Endometrial microvascular endothelial cells (primary cell): ENCODE results near the gene RSPO3. TPM values are rescaled to one million over a fixed set of nuclear protein-coding genes. Genes with fewer than 3 reads are reported as not detected.

Source experiments
- in situ Hi-C: cut with HindIII; loops from 2 replicates; pipeline ENCODE4 v1.10.0; 2017; ENCODE audit warnings: low sequenced_read_pairs, low pct_unique_long_range_greater_than_20kb; ENCODE audit errors: inconsistent ontology term
- total RNA-seq: library from RNA; depleted of rRNA; stranded (reverse); fragments of >200 nt; gene quantifications from one replicate; pipeline ENCODE4 v1.2.3, GENCODE V29; 2015; ENCODE audit errors: inconsistent ontology term

RSPO3 gene
- total RNA-seq, 1 donor from 2014 or later = 0.37 TPM

GRCh38 chr6:127107916-127108315, 10.6 kb upstream of the RSPO3 start:
- in situ Hi-C loops = no loop called here

- in situ Hi-C loops = no loop called here
These were observed 7.8 kb upstream of the RSPO3 start for GRCh38 chr6:127110712-127111111.

- in situ Hi-C loops = no loop called here
These were observed 6.9 kb upstream of the RSPO3 start for GRCh38 chr6:127111526-127111925.

DNA sequence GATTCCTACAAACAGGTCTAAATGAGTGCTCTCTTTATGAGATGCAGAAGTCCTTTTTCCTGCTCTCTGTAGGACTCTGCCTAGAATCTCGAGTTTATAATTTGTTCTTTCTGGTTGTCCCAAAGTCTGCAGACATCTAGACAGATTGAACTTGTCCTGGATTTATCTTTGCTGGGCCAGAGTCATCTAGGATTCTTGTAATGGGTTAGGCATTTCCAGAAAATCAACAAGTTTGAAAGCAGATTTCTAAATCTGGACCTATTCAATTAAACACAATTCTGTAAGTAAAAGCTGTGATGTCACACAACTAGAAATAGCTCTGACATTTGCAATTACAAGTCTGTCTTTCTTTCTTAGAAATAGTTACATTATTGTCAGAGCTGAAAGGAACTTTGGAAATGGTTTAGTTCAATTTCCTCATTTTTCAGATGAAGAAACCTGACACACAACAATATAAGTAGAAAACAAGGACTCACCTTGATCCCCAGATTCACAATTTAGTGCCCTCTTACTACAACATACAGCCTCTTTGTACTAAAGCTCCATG, 4.2 kb upstream of the RSPO3 start:
- in situ Hi-C loops = no loop called here

DNA sequence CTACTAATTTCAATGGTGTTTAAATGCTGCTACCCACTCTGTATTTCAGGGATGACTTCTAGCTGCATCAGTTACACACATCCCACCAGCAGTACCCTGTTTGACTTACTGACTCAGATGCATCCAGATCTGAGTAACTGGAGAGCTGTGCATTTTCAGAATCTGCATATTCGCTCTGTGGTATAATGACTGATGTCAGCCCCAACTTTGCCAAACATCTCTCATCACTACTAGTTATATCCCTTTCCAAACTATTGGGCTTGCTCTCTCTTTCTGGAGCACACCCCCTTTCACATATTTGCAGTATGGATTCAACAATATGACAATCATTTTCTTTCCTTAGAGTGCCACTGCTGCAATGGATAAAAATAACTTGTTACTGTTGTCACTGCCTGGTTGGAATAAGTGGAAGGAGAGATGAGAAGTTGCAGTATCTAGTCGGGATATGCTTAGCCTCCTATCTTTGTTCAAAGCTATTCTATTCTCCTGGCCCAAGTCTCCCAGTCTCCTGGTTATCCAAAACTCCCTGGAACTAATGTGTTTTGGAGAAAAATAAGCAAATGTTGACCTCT, 3.3 kb upstream of the RSPO3 start:
- in situ Hi-C loops = no loop called here

DNA sequence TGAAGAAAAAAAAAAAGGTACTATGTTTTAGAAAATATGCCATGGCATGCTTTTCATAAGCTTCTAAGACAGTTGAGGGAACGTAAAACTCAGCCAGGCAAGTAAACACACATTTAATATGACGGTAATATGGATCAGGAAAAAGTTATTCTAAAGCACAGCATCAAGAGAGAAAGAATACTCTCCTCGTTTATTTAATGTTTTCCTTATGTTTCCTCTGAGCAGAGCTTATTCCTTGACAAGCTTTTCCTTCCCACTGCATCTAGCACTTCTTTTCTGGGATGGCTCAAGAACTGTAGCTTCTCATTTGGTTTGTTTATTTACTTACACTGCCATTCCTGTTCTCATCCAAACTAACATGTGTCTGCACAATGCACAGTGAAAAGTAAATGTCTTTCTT, 2.7 kb upstream of the RSPO3 start:
- in situ Hi-C loops = no loop called here

DNA sequence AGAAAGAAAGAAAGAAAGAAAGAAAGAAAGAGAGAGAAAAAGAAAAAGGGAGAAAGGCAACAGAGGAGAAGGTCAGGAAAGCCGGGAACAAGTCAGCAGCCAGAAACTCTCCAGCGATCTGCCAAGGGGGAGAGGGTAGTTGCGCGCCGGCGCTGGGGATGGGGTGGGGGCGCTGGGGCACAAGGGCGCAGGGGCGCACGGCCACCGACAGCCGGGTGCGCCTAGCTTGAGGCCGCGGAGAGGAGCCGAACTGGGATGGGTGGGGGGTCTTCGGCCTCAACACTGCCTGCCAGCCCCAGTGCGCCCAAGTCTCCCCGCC, 533 bp upstream of the RSPO3 start:
- in situ Hi-C loops = no loop called here

- in situ Hi-C loops = no loop called here
These were observed 891 bp downstream of the RSPO3 start for GRCh38 chr6:127119102-127120022.

- in situ Hi-C loops = no loop called here
These were observed 1.7 kb downstream of the RSPO3 start for GRCh38 chr6:127120023-127120786.

DNA sequence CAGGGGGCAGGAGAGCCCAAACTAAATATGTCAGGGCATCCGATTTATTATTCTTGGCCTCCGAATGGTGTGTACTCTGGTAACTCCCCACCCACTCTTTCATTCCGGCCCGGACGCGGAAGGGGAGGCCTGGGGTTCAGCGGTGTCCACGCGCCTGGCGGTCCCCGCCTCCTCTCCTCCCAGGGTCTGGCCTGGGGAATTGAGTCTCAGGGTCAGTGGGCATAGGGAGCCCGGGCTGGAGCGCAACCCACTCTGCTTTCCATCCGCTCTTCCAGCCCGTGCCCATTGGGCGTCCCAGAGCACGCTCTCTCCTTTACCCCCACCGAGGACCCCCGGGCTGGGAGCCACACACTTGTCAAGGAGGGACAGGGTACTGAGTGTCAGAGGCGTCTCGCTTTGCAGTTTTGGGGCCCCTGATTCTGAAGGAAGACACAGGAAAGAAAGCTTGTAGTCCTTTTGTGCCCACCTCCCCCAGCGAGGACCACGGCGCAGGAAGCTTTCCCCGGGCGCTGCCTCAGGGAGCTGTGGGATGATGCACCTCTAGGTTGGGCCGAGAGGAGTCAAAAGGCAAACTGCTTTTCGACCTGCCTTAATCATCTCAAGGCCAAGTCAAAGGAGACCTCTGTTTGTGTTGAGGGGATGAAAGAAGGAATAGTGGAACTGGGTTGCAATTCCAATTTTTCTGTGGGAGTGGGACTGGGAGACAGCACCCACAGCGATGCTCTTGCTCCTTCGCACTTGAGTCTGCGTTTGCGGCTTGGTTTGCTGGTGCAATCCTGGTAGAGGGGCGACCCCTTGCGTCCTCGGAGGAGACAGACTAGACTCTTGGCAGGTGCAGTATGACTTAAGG, 2.5 kb downstream of the RSPO3 start:
- in situ Hi-C loops = no loop called here

GRCh38 chr6:127121637-127121960, 3.1 kb downstream of the RSPO3 start:
- in situ Hi-C loops = no loop called here

DNA sequence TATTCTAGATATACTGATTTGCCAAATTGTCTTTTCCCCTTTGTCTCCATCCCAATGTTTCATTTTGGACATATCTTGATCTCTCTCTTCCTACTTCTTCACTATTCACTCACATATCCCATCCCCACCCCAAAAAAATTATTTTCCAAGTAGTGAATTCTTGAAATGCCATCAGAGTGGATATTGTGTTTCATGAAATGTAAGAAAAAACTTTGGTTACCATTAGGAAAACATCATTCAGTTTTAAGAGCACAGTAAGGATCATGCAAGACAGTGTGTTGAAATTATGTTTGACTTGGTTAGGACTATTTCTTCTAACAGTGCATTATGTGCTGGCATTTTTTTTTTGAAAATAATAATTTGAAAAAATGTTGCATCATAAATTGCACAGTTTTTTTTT, 5.7 kb downstream of the RSPO3 start:
- in situ Hi-C loops = no loop called here

DNA sequence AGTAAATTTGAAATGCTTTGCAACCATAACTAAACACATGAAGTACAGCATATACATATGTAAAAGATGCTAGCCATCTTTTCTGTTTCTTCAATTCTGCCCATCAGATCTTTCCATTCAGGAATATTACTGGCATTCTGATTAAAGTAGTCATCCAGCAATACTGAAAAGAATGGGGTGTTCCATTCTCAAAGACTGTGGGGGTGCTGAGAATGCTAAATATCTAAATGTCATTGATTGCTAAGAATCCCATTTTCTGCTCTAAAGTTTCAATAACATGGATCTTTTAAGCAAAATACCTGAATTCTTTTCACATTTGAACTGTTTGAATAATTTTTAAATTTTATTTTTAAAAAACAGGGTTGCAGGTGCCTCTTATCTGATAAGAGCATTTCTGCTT, 6.2 kb downstream of the RSPO3 start:
- in situ Hi-C loops = no loop called here

DNA sequence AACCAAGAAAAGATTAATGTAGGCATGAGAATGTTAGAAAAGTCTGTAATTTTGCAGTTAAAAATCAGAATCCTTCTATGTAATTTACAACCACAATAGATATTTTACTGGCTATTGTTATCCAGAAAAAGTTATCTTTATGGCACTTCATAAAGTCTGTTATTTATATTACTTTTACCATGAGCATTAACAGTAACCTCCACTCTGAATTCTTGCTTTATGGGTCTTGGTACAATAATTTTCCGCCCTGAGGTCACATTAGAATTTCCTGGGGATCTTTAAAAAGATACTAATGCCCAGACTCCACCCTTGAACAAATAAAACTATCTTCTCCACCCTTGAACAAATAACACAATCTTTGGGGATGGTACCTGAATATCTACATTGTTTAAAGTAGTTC, 9.6 kb downstream of the RSPO3 start:
- in situ Hi-C loops = no loop called here

DNA sequence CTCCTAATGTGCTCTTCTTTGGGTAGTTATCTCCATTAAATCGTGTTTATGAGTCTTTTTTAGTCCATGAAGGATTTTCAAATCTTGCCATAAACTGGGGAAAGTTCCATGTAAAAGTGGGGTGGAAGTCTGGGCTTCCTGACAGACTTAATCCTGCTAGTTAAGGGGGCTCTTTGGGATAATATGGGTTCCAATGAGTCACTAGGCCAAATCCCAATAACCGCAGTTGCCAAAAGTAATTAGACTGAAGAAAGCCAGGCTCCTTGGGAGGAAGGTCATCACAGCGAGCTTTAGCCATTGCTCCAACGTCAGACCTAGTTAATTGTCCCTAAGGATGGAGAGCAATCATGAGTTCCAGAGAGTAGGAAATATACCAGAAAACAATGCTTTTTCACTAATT, 10.8 kb downstream of the RSPO3 start:
- in situ Hi-C loops = no loop called here

DNA sequence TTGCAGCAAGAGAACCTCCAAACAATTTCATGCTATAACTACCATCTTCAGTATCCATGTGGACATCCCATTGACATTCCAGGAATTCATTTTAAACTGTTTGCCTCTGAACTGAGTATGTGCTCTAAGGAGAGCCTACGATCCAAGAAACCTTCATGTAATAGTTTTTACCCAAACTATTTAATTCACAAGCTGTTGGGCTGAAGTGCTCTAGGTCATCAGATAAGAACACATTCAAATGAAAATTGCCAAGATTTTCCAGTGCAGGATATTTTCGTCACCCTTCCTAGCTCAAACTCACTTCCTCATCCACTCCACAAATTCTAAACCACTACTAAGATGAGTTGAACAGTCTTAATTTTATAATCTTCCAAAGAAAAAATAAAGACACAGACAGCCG, 12.8 kb downstream of the RSPO3 start:
- in situ Hi-C loops = no loop called here

- in situ Hi-C loops = no loop called here
These were observed 13.4 kb downstream of the RSPO3 start for GRCh38 chr6:127131772-127132376.

- in situ Hi-C loops = no loop called here
These were observed 15.7 kb downstream of the RSPO3 start for GRCh38 chr6:127134136-127134535.

DNA sequence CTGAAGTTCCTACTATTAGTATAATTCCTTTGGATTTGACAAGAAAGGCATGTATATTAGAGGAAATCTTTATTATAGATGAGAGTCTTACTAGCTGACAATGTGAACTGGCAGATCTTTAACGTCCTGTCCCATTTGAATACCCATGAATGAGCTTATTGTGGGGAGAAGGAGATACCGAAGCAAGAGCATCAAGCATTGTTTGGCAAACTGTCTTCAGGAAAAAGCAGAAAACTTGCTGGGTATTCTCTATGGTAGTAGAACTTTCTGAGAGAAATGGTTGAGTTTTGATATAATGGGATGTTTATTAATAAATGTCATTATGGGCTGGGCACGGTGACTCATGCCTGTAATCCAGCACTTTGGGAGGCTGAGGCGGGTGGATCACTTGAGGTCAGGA, 18.3 kb downstream of the RSPO3 start:
- in situ Hi-C loops = no loop called here
